Stimulated activated CD8-positive, alpha-beta memory T cell treated with anti-CD3 and anti-CD28 coated beads, Interleukin-7, amount 100 ng/mL, for 48 hours (primary cell): ENCODE measurements around the gene TMEM120B.
A peak's percentile ranks its signal among the peaks of the same experiment; 100 is the strongest.

Experiments
- DNase-seq, 2 donors: peaks; one replicate each; pipeline ENCODE4 v3.0.0-alpha.2; 2020; ENCODE audit warnings: low read depth in 1 of 2; ENCODE audit errors: extremely low read depth in 1 of 2

Gene TMEM120B

DNA sequence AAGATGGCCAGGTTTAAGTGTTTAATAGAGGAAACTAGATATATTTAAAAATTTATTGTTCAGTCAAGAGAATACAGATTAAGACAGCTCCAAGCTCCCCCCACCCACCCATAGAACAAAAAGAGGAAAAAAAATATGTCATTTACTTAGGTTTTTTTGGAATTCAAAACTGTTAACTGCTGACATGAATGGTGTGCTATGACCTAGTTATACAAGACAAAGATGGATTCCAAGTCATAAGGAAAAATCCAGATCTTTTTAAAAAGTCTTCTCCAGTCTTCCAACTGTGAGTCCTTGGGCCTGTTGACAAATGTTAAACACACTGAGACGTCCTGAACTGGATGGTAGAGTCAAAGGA is 89.9 kb downstream of the TMEM120B start:
- DNase-seq, result no peak

DNA sequence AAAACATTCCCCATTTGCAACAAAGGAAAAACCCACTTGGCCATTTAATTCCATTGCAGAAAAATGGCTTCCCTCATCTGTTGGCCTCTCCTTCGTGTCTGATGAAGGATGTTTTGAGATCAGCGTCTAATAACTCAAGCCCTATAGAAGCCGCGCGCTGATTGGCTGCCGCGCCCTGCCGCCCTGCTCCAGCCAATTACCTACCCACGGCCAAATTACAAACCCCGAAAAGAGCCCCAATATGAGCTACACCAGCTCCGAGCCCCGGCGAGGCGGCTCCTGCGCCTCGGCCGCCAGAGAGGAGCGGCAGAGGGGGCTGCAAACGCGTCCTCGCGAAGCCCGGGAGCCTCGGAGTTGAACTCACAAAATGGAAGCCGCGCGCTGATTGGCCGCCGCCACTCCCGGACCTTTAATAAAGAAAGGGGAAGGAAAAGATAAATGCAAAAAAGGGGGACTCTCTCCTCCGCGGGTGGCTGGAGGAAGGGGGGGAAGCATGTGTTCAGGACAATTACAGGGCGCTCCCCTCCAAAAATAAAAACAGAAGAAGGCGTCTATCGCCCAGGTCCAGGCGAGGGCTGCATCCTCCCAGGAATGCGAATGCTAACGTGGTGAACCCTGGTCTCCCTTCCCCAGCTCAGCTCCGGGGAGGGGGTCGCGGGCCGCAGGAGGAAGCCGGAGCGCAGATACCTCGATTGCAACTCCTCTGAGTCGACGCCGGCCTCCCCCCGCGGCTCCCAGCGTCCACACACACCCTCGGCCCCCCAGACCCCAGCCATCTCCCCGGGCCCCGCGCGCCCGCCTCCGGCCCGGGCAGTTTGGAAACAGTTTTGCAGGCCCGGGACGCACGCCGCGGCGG is 90.5 kb downstream of the TMEM120B start:
- peak; percentile 76 to 80 for DNase-seq

DNA sequence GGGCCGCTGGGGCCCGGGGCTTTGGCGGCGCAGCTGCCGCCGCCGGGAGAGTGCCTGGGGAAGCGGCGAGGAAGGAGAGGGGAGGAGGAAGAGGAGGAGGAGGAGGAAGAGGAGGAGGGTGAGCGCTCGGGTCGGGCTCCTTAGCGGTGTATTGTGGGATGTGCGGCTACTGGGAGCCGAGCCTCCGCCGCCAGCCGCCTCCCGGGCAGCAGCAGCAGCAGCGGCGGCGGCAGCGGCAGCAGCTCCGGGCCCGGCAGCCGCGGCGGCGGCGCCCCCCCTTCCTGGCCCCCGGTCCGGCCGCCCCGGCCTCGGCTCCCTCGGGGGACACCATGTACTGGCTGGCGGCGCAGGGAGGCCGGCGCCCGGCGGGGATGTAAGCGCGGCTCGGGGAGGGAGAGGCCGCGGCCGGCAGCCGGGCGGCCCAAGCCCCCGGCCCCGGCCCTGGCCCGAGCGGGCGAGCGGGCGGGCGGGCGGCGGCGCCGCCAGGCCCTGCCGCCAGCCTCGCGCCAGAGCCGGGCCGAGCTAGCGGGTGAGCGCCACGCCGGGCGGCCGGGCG is 91.4 kb downstream of the TMEM120B start, which contains the start of gene SETD1B:
SETD1B (plus strand) TSS at position 149 of the 556 bp plus-strand sequence. CDS start 729 bp downstream, outside the sequence.
- no peak for DNase-seq

DNA sequence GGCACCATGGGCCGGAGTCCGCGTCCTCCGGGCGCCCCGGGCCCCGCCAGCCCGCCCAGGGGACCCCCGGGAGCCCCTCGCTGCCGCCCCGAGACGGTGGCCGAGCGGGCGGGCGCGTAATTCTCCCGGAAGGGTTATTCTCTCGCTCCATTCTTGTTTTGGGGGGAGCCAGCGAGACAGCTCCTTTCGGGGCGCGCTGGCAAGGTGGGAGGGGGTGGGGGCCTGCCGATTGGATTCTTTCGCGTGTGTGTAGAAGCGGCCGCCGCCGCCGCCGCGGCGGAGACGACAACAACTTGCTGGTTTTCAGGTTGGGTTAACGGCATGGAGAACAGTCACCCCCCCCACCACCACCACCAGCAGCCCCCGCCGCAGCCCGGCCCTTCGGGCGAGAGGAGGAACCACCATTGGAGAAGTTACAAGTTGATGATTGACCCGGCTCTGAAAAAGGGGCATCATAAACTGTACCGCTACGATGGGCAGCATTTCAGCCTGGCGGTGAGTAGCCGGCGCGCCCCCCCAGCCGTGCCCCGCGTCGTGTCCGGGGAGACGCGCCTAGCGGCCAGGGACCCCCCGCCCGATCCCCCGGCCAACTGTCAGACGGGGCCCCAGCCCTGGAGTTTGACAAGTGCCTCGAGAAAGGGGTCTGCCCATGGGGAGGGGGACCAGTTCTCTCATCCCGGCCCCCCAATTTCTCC is 92.0 kb downstream of the TMEM120B start:
- no peak for DNase-seq

DNA sequence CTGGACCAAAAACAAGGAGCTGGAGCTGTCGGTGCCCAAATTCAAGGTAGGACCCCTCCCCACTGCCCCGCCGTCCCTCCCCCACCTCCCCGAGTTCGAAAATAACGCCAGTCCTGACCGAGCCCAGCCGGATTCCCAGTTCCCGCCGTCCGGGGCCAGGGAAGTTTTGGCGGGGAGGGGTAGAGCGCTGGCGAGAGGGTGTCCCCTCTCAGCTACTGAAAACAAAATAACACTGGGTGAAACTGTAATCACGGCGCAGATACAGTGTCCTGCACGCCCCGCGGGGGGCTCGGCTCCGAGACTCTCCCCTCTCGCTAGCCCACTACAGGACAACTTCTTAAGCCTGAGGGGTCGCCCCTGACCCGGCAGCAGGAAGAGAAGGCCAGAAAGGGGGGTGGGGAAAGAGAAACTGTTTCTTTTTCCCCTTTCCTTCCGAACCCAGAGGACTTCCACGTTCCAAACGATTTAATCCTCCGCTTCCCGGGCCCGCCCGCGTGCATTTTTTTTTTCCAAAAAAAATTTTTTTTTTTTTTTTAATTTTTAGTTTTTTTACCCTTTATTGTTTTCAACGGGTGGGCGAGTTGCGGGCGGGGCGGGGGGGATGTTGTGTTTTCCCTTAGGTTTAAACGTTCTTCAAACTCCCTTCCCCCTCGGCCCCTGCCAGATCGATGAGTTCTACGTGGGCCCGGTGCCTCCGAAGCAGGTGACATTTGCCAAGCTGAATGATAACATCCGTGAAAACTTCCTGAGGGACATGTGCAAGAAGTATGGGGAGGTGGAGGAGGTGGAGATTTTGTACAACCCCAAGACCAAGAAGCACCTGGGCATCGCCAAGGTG is 92.8 kb downstream of the TMEM120B start:
- DNase-seq, result no peak

DNA sequence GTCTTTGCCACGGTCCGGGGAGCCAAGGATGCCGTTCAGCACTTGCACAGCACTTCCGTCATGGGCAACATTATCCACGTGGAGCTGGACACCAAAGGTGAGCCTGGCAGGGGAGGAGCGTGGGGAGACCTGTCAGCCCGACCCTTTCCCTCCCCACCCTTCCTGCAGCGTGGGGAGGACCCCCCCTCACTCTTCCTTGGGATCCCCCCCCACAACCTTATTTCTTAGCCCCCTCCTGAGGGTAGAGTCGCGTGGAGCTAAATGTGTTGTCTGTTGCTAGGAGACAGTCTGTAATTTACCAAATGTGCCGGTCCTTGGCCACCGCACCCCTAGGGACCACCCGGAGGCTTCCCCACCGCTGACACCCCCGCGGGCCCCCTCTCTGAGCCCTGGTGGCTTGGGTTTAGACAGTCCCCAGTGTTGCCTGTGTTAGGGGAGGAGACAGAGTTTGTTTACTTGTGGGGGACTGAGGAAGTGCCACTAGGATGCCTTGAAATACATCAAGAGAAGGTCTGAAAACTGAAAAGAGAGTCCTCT is 93.5 kb downstream of the TMEM120B start:
- DNase-seq, result no peak

DNA sequence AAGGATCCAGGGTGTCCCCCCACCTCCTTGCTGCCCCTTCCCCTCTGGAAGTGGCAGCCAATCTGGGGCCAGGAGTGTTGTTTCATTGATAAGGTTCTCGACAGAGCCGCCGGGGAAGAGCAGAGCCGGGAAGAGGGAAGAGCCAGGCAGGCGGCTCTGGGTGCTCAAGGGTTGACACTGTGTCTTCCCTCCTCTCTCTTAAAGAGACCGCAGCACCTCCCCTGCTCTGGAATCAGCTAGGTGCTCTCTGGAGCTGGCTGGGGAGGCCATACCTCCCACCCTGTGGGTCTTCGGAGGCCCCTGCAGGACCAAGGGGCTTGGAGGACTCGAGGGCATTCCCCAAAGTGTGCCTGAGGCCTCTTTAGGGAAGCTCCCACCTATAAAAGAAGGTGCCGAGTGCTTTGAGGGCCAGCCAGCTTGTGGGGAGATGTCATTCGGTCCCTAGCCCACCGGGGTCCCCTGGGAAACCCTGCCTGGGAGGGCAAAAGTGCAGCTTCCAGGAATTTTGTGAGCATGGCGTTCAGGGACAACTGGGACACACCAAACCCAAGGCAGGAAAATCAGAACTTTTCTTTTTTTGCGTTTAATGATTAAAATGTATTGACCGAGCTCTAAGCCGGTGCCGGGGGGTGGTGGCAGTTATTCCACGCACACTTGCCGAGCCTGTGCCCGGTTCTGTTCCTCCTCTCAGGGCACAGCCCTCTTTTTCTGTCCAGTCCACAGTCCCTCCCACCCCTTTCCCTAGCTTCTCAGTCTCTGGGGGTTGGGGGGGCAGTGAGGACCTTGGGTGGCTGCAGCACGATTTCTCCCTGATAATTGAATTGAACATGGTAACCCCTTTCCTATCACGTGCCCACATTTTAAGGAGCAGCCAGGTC is 94.2 kb downstream of the TMEM120B start:
- DNase-seq, result no peak

DNA sequence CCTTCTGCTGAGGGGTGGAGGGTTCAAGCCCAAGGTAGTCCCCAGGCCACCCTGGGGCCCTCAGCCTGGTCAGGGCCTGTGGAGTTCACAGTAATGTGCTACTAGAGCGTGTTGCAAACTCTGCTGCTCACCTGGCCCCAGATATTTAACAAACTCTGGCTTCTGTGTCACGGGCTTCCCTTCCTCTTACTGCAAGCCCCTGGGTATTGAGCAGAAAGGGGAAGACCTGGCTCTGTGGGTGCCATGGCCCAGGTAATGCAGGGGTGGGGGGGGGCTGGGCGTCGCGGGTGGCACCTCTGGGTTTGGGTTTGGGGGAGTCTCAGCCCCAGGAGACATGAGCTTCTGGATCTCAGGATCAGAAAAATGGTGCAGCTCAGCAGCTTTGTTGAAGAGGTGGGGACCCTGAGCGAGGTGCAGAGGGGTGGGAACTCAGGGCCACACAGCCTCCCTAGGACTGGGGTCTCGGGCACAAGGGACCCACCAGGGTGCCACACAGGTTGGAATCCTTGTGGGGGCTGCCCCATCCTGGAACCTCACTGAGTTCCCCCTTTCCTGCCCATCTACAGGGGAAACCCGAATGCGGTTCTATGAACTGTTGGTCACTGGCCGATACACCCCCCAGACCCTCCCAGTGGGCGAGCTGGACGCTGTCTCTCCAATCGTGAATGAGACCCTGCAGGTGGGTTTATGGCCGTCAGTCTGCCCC is 95.2 kb downstream of the TMEM120B start:
- DNase-seq, result no peak

DNA sequence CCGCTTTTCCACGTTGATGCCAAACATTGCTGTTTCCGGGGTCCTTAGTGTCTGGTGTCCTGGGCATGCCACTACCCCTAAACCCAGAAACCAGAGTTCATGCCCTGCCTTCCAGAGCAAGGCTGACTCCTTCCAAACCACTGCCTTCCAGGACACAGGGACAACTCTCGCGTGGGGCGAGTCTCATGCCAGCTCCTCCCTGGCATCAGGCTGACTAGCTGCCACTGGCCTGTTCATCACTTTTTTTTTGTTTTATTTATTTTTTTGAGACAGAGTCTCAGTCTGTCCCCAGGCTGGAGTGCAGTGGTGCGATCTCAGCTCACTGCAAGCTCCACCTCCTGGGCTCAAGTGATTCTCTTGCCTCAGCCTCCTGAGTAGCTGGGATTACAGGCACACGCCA is 96.1 kb downstream of the TMEM120B start:
- no peak for DNase-seq

DNA sequence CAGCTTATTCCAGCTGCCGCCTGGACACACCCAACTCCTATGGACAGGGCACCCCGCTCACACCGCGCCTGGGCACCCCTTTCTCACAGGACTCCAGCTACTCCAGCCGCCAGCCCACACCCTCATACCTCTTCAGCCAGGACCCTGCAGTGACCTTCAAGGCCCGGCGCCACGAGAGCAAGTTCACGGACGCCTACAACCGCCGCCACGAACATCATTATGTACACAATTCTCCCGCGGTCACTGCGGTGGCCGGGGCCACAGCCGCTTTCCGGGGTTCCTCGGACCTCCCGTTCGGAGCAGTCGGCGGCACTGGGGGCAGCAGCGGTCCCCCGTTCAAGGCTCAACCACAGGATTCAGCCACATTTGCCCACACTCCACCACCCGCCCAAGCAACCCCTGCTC is 97.2 kb downstream of the TMEM120B start:
- no peak for DNase-seq

DNA sequence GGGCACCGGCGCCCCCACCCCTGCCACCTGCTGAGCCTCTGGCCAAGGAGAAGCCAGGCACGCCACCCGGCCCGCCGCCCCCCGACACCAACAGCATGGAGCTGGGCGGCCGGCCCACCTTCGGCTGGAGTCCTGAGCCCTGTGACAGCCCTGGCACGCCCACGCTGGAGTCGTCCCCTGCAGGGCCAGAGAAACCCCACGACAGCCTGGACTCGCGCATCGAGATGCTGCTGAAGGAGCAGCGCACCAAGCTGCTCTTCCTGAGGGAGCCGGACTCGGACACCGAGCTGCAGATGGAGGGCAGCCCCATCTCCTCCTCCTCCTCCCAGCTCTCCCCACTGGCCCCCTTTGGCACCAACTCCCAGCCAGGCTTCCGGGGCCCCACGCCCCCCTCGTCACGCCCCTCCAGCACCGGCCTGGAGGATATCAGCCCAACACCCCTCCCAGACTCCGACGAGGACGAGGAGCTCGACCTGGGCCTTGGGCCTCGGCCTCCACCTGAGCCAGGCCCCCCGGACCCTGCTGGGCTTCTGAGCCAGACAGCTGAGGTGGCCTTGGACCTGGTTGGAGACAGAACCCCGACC is 97.8 kb downstream of the TMEM120B start:
- DNase-seq, result no peak

DNA sequence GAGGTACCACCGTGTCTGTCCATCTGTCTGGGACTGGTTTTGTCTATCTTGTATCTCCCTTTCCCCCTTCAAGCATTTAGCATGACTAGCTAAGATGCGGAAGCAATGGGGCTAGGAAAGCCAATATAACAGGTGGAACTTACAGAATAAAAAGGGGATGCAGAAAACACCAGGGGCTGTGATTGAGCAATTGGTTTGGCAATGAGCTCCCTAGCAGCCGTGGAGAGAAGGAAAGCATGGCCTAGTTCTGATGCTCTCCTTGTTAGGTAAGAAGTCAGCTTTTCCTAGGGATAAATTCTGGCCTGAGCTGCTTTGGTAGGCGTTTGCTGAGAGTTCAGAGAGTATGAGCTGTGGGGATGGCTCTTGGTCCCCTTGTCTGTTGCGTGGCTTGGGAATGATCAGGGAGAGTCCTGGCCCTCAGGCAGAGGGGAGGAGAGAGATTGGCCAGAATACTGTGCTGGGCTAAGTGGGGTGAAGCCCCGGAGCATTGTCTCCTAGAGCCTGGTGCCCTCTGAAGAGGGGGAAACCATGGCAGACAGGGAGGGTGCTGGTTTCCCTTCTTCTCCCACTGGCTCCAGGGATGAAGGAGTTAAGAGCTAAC is 98.4 kb downstream of the TMEM120B start:
- no peak for DNase-seq

DNA sequence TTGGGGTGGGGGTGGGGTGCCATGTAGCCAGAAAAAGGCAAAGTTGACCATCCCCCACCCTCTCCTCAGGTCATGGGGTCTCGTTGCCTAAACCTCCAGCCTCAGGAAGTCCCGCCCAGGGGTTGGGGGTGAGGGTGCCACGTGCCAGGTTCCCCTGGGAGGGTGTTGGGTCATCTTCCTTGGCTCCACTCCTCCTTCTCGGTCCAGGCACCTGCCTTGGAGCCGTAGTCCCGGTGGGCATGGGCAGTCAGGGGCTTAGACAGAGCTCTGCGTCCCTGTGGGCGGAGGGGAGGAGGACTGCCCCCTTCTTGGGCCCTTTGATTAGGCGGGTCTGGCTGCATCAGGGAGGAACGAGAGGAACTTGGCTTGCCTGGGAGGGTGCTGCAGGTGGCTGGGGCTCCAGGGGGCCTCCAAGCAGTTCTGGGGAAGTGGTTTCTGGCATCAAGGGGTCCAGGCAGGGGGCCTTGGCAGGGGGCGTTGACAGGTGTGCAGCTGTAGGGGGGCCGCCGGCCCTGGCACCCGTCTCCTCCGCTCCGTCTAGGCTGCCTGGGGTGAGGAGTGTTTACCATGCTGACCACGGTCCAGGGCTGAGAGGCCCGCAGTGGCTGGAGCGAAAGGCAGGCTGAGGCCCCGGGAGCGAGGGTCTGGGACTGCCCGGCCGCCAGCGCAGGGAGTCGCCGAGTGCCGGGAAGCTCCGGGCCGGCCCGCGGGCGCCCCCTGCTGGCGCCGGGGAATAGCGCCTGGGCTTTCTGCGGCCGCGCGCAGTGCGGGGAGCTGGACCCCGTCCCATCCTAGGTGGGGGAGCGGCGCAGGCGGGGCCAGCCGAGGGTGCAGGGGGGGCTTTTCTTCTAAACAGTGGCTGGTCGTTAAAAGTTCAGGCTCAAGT is 99.1 kb downstream of the TMEM120B start:
- DNase-seq, result no peak

DNA sequence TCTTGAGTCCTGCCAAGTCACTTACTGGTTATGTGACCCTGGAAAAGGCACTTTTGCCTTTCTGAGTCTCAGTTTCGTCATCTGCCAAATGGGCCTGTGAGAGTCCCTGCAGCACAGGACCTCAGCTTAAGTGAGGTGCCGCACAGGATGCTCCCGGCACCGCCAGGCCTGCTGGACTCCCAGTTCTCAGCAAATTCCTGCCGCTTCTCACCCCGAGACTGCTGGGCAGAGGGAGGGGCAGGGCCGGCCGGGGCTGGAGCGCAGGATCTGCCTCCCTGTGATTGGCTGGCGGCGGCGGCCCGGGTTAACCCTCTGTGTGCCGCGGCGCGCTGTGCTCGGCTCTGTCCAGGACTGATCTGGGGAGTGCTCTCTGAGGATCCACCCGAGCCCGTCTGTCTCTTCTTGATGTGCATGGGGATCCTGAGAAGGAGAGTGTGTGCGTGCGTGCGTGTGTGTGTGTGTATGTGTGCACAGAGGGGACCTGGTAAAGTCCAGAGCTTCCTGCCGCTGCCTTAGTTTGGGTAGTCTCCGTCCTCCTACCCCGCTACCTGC is 99.8 kb downstream of the TMEM120B start:
- no peak for DNase-seq

DNA sequence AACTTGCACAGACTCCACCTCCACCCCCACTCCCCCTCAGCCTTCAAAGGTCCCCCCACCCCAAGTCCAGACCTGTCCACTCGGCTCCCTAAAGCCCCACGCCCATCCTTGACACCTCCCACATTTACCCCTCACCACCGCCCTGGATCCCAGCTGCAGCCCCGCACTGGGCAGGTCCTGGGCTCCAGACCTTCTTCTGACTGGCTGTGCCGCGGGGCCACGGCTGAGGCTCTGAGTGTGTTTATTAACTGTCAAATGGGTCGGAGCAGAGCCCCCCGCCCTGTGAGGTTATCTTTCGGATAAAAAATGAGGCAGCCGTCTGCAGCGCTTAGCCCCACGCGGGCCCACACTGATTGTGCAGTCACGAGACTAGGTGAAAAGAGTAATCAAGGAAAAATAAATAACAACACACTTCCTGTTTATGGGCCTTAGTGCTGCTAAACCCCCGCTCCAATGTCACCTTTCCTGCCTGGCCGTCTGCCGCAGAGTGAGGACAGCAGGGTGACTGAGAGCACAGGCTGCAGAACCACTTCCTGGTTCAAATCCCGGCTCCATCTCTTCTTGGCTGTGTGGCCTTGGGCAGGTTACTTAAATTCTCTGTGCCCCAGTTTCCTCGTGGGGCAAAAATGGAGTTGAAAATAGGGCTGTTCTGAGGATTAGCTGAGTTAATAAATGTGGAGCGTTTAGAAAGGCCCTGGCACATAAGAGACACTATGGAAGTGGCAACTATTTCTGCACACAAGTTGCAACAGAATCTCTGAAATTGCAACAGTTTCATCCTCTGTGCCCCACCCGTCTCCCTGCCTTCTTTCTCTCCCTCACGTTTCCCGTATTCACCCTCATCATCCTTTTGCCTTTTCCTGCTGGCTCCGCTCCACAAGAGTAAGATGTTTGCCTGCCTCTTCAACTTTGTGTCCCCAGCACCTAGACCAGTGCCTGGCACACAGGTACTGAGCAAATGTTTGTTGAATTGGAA is 100.7 kb downstream of the TMEM120B start:
- DNase-seq, result no peak

DNA sequence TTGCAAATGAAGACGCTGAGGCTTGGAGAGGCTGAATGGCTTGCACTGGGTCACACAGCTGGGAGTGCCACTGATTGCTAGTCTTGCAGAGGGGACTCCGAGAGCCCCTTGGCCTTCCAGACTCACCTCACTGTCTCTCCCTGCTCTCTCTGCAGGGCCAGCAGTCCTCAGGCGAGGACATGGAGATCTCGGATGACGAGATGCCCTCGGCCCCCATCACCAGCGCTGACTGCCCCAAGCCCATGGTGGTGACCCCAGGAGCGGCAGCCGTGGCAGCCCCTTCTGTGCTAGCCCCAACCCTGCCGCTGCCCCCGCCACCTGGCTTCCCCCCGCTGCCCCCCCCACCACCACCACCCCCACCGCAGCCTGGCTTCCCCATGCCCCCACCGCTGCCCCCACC is 101.4 kb downstream of the TMEM120B start:
- DNase-seq, result no peak
